GM12878 (cell line): Measurements from ENCODE around the gene CTDNEP1. TPM values are rescaled to one million over a fixed set of nuclear protein-coding genes. Genes with fewer than 3 reads are reported as not detected.
A peak's percentile ranks its signal among the peaks of the same experiment; 100 is the strongest.

ENCODE experiments used
- ATAC-seq: fragments of 200-7000 bp; cut with Tn5 transposase; 3 replicates; pipeline ENCODE4 v1.9.1; 2020; ENCODE audit warnings: mild to moderate bottlenecking, moderate library complexity
- BruUV-seq: library from RNA; stranded (reverse); fragments of 400-500 nt; replicated peaks from 2 replicates; lab custom pipeline; 2021; lab: Mats Ljungman, UMichigan
- CTCF ChIA-PET: fragments of 300-600 bp; sonication (Branson Sonifier 250); formaldehyde crosslinking; extraction: SDS; loops from one replicate; lab custom pipeline; 2021; ENCODE audit warnings: inconsistent platforms; lab: Yijun Ruan, JAX
- POLR2A ChIA-PET: fragments of 350-600 bp; formaldehyde crosslinking; extraction: SDS; loops from one replicate; lab custom pipeline; 2021; ENCODE audit warnings: inconsistent platforms; lab: Charles Lee
- RAD21 ChIA-PET: fragments of 300-600 bp; sonication (Branson Sonifier 250); formaldehyde crosslinking; loops from one replicate; lab custom pipeline; 2023; ENCODE audit warnings: antibody characterized with exemption; ENCODE audit not compliant: unreplicated experiment; lab: Charles Lee
- SMC1A ChIA-PET: fragments of 300-600 bp; sonication (Branson Sonifier 250); formaldehyde crosslinking; loops from one replicate; lab custom pipeline; 2023; ENCODE audit not compliant: unreplicated experiment, uncharacterized antibody; lab: Charles Lee
- DNase-seq: peaks from one replicate; pipeline ENCODE4 v3.0.0-alpha.2; 2011; ENCODE audit warnings: low read depth, low spot score
- FAIRE-seq: peaks from 3 replicates; lab custom pipeline; 2011; peaks lifted over from hg19 to GRCh38; lab: Jason Lieb, UNC
- H2AFZ ChIP-seq: 2 replicates; pipeline ENCODE4 v1.6.0; 2011; ENCODE audit warnings: low read depth, low read length, control low read depth; ENCODE audit not compliant: control insufficient read depth
- H3K27ac ChIP-seq: 2 replicates; pipeline ENCODE4 v1.5.1; 2011; ENCODE audit warnings: control low read depth; ENCODE audit not compliant: control insufficient read depth, insufficient read depth
- H3K27me3 ChIP-seq, 2 experiments: replicated peaks in 1 of 2; 2 replicates each; pipeline versions ENCODE4 v1.6.0 to v1.6.1; 2011; ENCODE audit warnings: low read length in 1 of 2; ENCODE audit not compliant: control insufficient read depth in 2 of 2, insufficient read depth in 2 of 2
- H3K36me3 ChIP-seq, 2 experiments: 2 replicates each; pipeline ENCODE4 v1.5.1; 2011; ENCODE audit warnings: low read length in 1 of 2; ENCODE audit not compliant: control insufficient read depth in 2 of 2, insufficient read depth in 2 of 2
- H3K4me1 ChIP-seq: 2 replicates; pipeline ENCODE4 v1.6.1; 2011; ENCODE audit warnings: mild to moderate bottlenecking, low read length, moderate library complexity, mixed read lengths; ENCODE audit not compliant: control insufficient read depth, insufficient read depth
- H3K4me2 ChIP-seq: 2 replicates; pipeline ENCODE4 v1.6.0; 2011; ENCODE audit warnings: control low read depth; ENCODE audit not compliant: control insufficient read depth, insufficient read depth
- H3K4me3 ChIP-seq: fragments of 200-600 bp; sonication (generic); 2 replicates; pipeline ENCODE4 v1.5.1; 2016
- H3K79me2 ChIP-seq: 2 replicates; pipeline ENCODE4 v1.6.0; 2011; ENCODE audit warnings: low read length; ENCODE audit not compliant: control insufficient read depth, insufficient read depth
- H3K9ac ChIP-seq: 2 replicates; pipeline ENCODE4 v1.8.0; 2011; ENCODE audit warnings: low read length, control low read depth, mixed read lengths; ENCODE audit not compliant: control insufficient read depth, insufficient read depth
- H3K9me3 ChIP-seq: replicated peaks from 3 replicates; pipeline ENCODE4 v1.5.1; 2011; ENCODE audit warnings: mild to moderate bottlenecking, low read length; ENCODE audit not compliant: control insufficient read depth, insufficient read depth
- H4K20me1 ChIP-seq: 2 replicates; pipeline ENCODE4 v1.6.0; 2011; ENCODE audit not compliant: control insufficient read depth, insufficient read depth
- KAT2A ChIP-seq: conservative IDR thresholded peaks from 2 replicates; pipeline ENCODE4 v1.6.1; 2011; ENCODE audit warnings: low read depth, low read length; ENCODE audit not compliant: control insufficient read depth
- MYC ChIP-seq: IDR thresholded peaks from 2 replicates; pipeline ENCODE4 v1.6.1; 2011; ENCODE audit warnings: mild to moderate bottlenecking, low read length, moderate library complexity, inconsistent platforms; ENCODE audit not compliant: insufficient read depth, insufficient replicate concordance, insufficient read length, severe bottlenecking
- SPI1 ChIP-seq: IDR thresholded peaks from 2 replicates; pipeline ENCODE4 v1.6.1; 2011; ENCODE audit warnings: low read depth, mild to moderate bottlenecking, low read length, moderate library complexity, borderline replicate concordance; ENCODE audit not compliant: insufficient read depth
- SRF ChIP-seq, 2 experiments: IDR thresholded peaks; 2 replicates each; pipeline ENCODE4 v1.6.1; 2011; ENCODE audit warnings: low read depth in 2 of 2, low read length in 2 of 2, mild to moderate bottlenecking in 1 of 2, moderate library complexity in 1 of 2
- WGBS: methylation state at CpG from one replicate; pipeline ENCODE4 v1.1.6; 2016; ENCODE audit warnings: low lambda C conversion rate; ENCODE audit not compliant: insufficient replicate concordance, insufficient coverage; ENCODE audit errors: missing lambda C conversion rate; 5-methylcytosine and 5-hydroxymethylcytosine counted together
- in situ Hi-C: fragments of 300-500 bp; cut with MboI; formaldehyde crosslinking; loops from 9 replicates; pipeline ENCODE4 v1.14.3; 2018; ENCODE audit warnings: mixed read lengths
- intact Hi-C: fragments of 100-400 bp; cut with micrococcal nuclease; formaldehyde crosslinking; loops from one replicate; pipeline ENCODE4 v1.14.2; 2022; ENCODE audit not compliant: unreplicated experiment
- polyA plus RNA-seq, 11 experiments: library from polyadenylated mRNA; depleted of rRNA in 4 of 11; unstranded in 6 of 11; stranded (reverse) in 5 of 11; fragments of >200 nt; fragmentation: Nextera tagmentation in 4 of 11; fragmentation: Illumina TruSeq in 1 of 11; extraction: Ambion mirVana in 4 of 11; extraction: Trizol in 1 of 11; gene quantifications; 1 replicate in 1 of 11; 2 replicates in 10 of 11; pipeline versions ENCODE4 v1.2.1 to v1.2.3, GENCODE V29; 2011 to 2016; ENCODE audit warnings: inconsistent platforms in 2 of 11, missing spikeins in 2 of 11, low read depth in 1 of 11
- total RNA-seq, 4 experiments: library from RNA; depleted of rRNA in 3 of 4; stranded (reverse); fragments of >200 nt in 3 of 4; fragmentation: Illumina TruSeq in 1 of 4; extraction: Trizol in 1 of 4; gene quantifications; 2 replicates each; pipeline versions ENCODE4 v1.2.1 to v1.2.3, GENCODE V29; 2013 to 2021
- TF ChIP-seq, protein P1 (sequence below): IDR thresholded peaks from 2 replicates; pipeline ENCODE4 v1.6.1; 2012; ENCODE audit warnings: low read depth, low read length, improper control_type of control experiment

CTDNEP1 gene
- total and polyA plus RNA-seq, 10 of the 15 experiments (the other 5 are each of a cell fraction or from before 2014, with no cell fraction given): 23.7 to 176 (median 30.3) TPM

DNA sequence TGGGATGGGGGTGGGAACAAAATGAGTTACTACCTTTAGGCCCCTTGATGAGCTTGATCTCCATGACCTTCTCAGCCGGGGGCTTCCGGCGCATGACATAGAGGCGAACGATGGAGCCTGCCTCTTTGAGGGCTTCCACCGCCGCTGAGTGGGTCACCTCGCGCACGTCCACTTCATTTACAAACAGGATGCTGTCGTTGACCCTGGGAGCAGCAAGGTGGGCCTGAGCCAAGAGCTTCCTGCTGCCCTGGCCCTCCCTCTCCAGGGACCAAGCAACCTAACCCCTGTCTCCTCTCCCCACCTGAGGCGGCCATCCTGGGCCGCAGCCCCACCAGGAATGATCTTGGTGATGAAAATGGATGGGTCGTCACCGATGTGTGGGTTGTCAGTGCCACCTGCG is 48.1 kb downstream of the CTDNEP1 start:
- Histone ChIP-seq H3K9me3 (no peaks in the 10 kb centered on the region), H3K9ac (no peak overlapping the region), H3K27ac (no peak overlapping the region), H3K4me1 (peaks cover 6% of the 10 kb centered on the region; the same call in 1 of the 2 replicates), H4K20me1 (no peaks in the 10 kb centered on the region), H3K4me3 (no peak overlapping the region), H2AFZ (no peak overlapping the region), H3K4me2 (no peak overlapping the region), H3K27me3 (no peaks in the 10 kb centered on the region), H3K79me2 (no peaks in the 10 kb centered on the region), H3K36me3 (no peaks in the 10 kb centered on the region)
- ChIA-PET RAD21 (no interaction called here), POLR2A (no interaction called here), SMC1A (interaction anchor here (1.3 kb wide), 1 partner anchor 78 kb away, joined by 3 read pairs; the partner anchor contains the start of gene SLC2A4), CTCF (interaction anchor here (1.2 kb wide), 1 partner anchor 17 kb away, joined by 4 read pairs; no protein-coding TSS in a partner anchor)
- BruUV-seq: TSS peak; percentile 66
- in situ Hi-C loops (no loop called here), intact Hi-C loops (no loop called here)
- no peak for ATAC-seq
- 92% methylated on average over 16 of the region's 16 CpGs for WGBS
- TF ChIP-seq, protein P1, sequence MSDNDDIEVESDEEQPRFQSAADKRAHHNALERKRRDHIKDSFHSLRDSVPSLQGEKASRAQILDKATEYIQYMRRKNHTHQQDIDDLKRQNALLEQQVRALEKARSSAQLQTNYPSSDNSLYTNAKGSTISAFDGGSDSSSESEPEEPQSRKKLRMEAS: no peak
- TF ChIP-seq SRF (IDR thresholded peaks at IDR 0.05; ENCODE audit: low read depth in 2 of 2, low read length in 2 of 2) (no peak), KAT2A (no peak), MYC (no peak), SPI1 (no peak)
- DNase-seq: no peak
- FAIRE-seq: no peak
